Stomach (tissue), 9 donors: ENCODE results near the gene SFXN5. TPM values are rescaled to one million over a fixed set of nuclear protein-coding genes. Genes with fewer than 3 reads are reported as not detected.

Experiments used
- DNase-seq, 2 donors: peaks; one replicate each; pipeline versions ENCODE4 v3.0.0 to v3.0.0-alpha.2; 2013 to 2019
- H3K27ac ChIP-seq, 5 donors: fragments of 200-600 bp in 4 of 5; sonication (generic) in 4 of 5; one replicate each; pipeline ENCODE4 v1.5.1; 2013 to 2019; ENCODE audit warnings: mild to moderate bottlenecking in 1 of 5, moderate library complexity in 1 of 5
- H3K27me3 ChIP-seq, 3 donors: fragments of 200-600 bp; sonication (generic); one replicate each; pipeline ENCODE4 v1.5.1; 2017 to 2019; ENCODE audit warnings: mixed run types in 1 of 3
- H3K36me3 ChIP-seq, 4 donors: fragments of 200-600 bp; sonication (generic); 1 replicate in 3 of 4; 2 replicates in 1 of 4; pipeline ENCODE4 v1.5.1; 2016 to 2019
- H3K4me1 ChIP-seq, 4 donors: fragments of 200-600 bp; sonication (generic); one replicate each; pipeline ENCODE4 v1.5.1; 2016 to 2019
- H3K4me3 ChIP-seq, 4 donors: fragments of 200-600 bp; sonication (generic) in 3 of 4; one replicate each; pipeline ENCODE4 v1.5.1; 2016 to 2019; ENCODE audit warnings: mild to moderate bottlenecking in 1 of 4
- H3K9me3 ChIP-seq, 4 donors: fragments of 200-600 bp; sonication (generic); one replicate each; pipeline ENCODE4 v1.5.1; 2016 to 2019
- CTCF ChIP-seq, 7 experiments: fragments of 450-650 bp in 4 of 7; fragments of 200-600 bp in 3 of 7; sonication (generic) in 3 of 7; IDR thresholded peaks; one replicate each; pipeline ENCODE4 v1.5.1; 2016 to 2019; ENCODE audit warnings: antibody characterized with exemption in 7 of 7, control low read depth in 2 of 7, mild to moderate bottlenecking in 1 of 7
- EP300 ChIP-seq: sonication (generic); formaldehyde crosslinking; IDR thresholded peaks from one replicate; pipeline ENCODE4 v1.6.1; 2017; ENCODE audit warnings: antibody characterized with exemption
- POLR2A ChIP-seq, 4 donors: fragments of 450-650 bp; IDR thresholded peaks; one replicate each; pipeline ENCODE4 v1.6.1; 2016; ENCODE audit warnings: antibody characterized with exemption in 4 of 4, control low read depth in 2 of 4, mild to moderate bottlenecking in 1 of 4, moderate library complexity in 1 of 4
- POLR2AphosphoS5 ChIP-seq, 3 donors: sonication (generic); formaldehyde crosslinking; IDR thresholded peaks; one replicate each; pipeline ENCODE4 v1.6.1; 2016; ENCODE audit warnings: antibody characterized with exemption in 3 of 3
- WGBS, 5 donors: extraction: QIAGEN DNeasy Blood & Tissue Kit in 3 of 5; methylation state at CpG; one replicate each; pipeline versions ENCODE4 v1.1.5 to v1.1.7; 2013 to 2018; 5-methylcytosine and 5-hydroxymethylcytosine counted together
- intact Hi-C: fragments of 100-400 bp; cut with DNase I; formaldehyde crosslinking; loops from one replicate; pipeline ENCODE4 v1.15.1; 2023; ENCODE audit warnings: low total_unique reads
- polyA plus RNA-seq, 3 donors: library from polyadenylated mRNA; stranded (reverse); fragments of 200-250 nt; gene quantifications; one replicate each; pipeline ENCODE4 v1.2.3, GENCODE V29; 2013
- total RNA-seq, 5 donors: library from RNA; depleted of rRNA; stranded (reverse); fragments of >200 nt; gene quantifications; one replicate each; pipeline versions ENCODE4 v1.1.0 to v1.2.3, GENCODE V29; 2014 to 2016
- donor health status: healthy with polysubstance abuse.
- donor health status: Bipolar disorder and iron deficiency.
- donor health status: healthy.

SFXN5 gene
- total and polyA plus RNA-seq, 8 donors, result 2.7 to 118 (median 17.2) TPM

- intact Hi-C loops, result loop anchor here (10.0 kb wide), 1 partner anchor 86 kb away; no protein-coding TSS in a partner anchor
Observed at GRCh38 chr2:72998724-72999123, 72.8 kb downstream of the SFXN5 start.

GRCh38 chr2:72998234-72998651 is 73.3 kb downstream of the SFXN5 start:
- H3K9me3 ChIP-seq, result no peaks in the 10 kb centered on the region
- no peak overlapping the region for H3K4me3 ChIP-seq
- peak in 1 of 2 donors; percentile 17 for DNase-seq
- peaks cover 0 to 26% (median 13%) of the 10 kb centered on the region in 4 donors for H3K36me3 ChIP-seq
- no peaks in the 10 kb centered on the region for H3K27me3 ChIP-seq
- WGBS, 5 donors, result 92 to 97% (median 93%) methylated on average over 2 to 12 of the region's 12 CpGs
- H3K4me1 ChIP-seq, result no peaks in the 10 kb centered on the region
- H3K27ac ChIP-seq, result no peak overlapping the region
- intact Hi-C loops, result loop anchor here (10.0 kb wide), 1 partner anchor 87 kb away; no protein-coding TSS in a partner anchor
- no peak for TF ChIP-seq CTCF (IDR thresholded peaks at IDR 0.05)
- TF ChIP-seq POLR2A (IDR thresholded peaks at IDR 0.05), result no peak
- no peak for TF ChIP-seq POLR2AphosphoS5 (IDR thresholded peaks at IDR 0.05)
- no peak for TF ChIP-seq EP300

More at GRCh38 chr2:72998724-72999123, 72.8 kb downstream of the SFXN5 start:
- no peak overlapping the region for H3K4me3 ChIP-seq
- H3K27ac ChIP-seq, result no peak overlapping the region
- H3K27me3 ChIP-seq, result no peaks in the 10 kb centered on the region
- WGBS, 5 donors, result 75 to 97% (median 80%) methylated on average over 4 of the region's 4 CpGs
- no peak for DNase-seq
- peaks cover 0 to 26% (median 13%) of the 10 kb centered on the region in 4 donors for H3K36me3 ChIP-seq
- H3K4me1 ChIP-seq, result no peaks in the 10 kb centered on the region
- H3K9me3 ChIP-seq, result no peaks in the 10 kb centered on the region
- no peak for TF ChIP-seq POLR2AphosphoS5 (IDR thresholded peaks at IDR 0.05)
- TF ChIP-seq CTCF (IDR thresholded peaks at IDR 0.05), result no peak
- no peak for TF ChIP-seq POLR2A (IDR thresholded peaks at IDR 0.05)
- no peak for TF ChIP-seq EP300

GRCh38 chr2:72996117-72996502 is 75.4 kb downstream of the SFXN5 start:
- intact Hi-C loops, result loop anchor here (10.0 kb wide), 1 partner anchor 89 kb away; no protein-coding TSS in a partner anchor

GRCh38 chr2:72995430-72996116 is 75.9 kb downstream of the SFXN5 start:
- 78 to 84% (median 81%) methylated on average over 15 of the region's 15 CpGs for WGBS, 5 donors
- intact Hi-C loops, result loop anchor here (10.0 kb wide), 1 partner anchor 89 kb away; no protein-coding TSS in a partner anchor
- TF ChIP-seq POLR2A (IDR thresholded peaks at IDR 0.05) (no peak), CTCF (IDR thresholded peaks at IDR 0.05) (no peak), POLR2AphosphoS5 (IDR thresholded peaks at IDR 0.05) (no peak), EP300 (no peak)
- Histone ChIP-seq H3K27ac (no peak overlapping the region), H3K4me3 (no peak overlapping the region), H3K27me3 (no peaks in the 10 kb centered on the region), H3K9me3 (no peaks in the 10 kb centered on the region), H3K36me3 (peaks cover 0 to 24% (median 7%) of the 10 kb centered on the region in 4 donors), H3K4me1 (no peaks in the 10 kb centered on the region)
- peak in 1 of 2 donors; percentile 20 for DNase-seq

More at GRCh38 chr2:72996117-72996502, 75.4 kb downstream of the SFXN5 start:
- 89 to 98% (median 96%) methylated on average over 7 of the region's 7 CpGs for WGBS, 5 donors
- Histone ChIP-seq H3K36me3 (peaks cover 0 to 24% (median 10%) of the 10 kb centered on the region in 4 donors), H3K4me3 (no peak overlapping the region), H3K9me3 (no peaks in the 10 kb centered on the region), H3K4me1 (no peaks in the 10 kb centered on the region), H3K27me3 (no peaks in the 10 kb centered on the region), H3K27ac (no peak overlapping the region)
- DNase-seq, result peak in 1 of 2 donors; percentile 21
- no peak for TF ChIP-seq CTCF (IDR thresholded peaks at IDR 0.05)
